HG02884 (cell line): Measurements from ENCODE around the gene DNM3.
"Not testable (repeated sequence)": the region's sequence is repeated elsewhere in the genome, so short reads cannot be mapped to it uniquely, and the experiment has no call there.

Experiments used
- ATAC-seq: cut with Tn5 transposase; IDR thresholded peaks from one replicate; pipeline ENCODE4 v1.9.1; 2021; ENCODE audit warnings: mild to moderate bottlenecking, moderate library complexity; ENCODE audit not compliant: unreplicated experiment

Gene DNM3

DNA sequence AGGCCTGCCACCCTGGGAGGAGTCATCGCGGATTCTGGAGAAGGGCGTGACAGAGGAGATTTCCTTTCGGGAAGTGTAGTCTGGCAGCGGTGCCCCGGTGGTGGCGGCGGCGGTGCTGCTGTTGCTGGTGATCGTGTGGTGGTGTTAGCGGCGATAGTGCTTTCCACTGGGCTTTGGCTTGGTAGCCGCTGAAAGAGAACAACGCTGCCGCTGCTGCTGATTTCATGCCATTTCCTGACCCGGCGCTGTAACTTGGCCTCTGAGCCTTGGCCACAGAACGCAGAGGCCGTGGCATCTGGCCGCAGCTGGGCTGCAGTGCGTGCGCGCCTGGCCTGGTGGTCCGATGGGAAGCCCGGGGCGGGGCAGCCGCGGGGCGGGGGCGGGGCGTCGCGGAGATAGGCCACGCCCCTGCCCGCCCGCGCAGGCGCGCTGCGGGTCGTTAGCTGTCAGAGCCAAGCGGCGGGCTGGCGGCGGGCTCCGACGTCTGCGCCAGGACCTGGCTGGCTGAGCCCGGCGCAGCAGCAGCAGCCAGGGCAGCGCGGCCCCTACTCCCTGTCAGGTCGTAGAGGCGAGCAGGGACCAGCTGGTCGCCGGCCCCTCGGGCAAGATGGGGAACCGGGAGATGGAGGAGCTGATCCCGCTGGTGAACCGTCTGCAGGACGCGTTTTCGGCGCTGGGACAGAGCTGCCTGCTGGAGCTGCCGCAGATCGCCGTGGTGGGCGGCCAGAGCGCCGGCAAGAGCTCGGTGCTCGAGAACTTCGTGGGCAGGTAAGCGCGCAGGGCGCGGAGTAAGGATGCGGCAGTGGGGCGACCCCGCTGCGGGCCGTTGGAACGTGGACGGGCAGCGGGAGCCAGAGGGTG lies at the start of gene DNM3:
Gene DNM3 (plus strand): TSS at position 449 of the 861 bp plus-strand sequence. CDS start 159 bp downstream, at position 608.
- ATAC-seq = peak; percentile 88

DNA sequence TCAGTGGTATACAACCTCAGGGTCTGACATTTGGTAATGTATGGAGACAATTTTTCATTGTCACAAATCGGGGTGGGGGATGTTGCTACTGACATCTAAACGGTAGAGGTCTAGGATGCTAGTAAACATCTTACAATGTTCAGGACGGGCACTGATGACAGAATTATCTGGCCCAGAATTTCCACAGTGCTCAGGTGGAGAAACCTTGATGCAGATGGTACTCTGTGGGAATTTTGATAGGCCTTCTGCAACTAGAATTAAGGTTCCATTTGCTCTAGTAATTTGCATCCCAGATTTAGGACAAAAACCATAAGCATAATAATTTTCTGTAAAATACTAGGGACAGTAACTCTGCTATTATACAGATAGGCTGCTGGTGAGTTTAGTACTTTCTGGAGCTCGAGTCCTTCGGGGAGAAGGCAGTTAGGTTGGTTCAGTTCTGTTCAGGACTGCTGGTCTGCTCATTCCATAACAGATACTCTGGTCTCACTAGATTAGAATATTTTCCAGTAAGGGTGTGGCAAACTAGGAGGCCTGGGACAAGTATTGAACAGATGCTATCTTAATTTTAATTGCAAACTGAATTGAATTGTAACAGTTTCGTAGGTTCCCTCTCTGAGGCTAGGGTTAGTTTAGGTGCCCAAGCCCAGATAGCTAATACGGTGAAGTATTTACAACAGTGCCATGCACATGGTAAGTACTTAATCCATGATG lies 48.5 kb upstream of the DNM3 start:
- ATAC-seq = no peak

DNA sequence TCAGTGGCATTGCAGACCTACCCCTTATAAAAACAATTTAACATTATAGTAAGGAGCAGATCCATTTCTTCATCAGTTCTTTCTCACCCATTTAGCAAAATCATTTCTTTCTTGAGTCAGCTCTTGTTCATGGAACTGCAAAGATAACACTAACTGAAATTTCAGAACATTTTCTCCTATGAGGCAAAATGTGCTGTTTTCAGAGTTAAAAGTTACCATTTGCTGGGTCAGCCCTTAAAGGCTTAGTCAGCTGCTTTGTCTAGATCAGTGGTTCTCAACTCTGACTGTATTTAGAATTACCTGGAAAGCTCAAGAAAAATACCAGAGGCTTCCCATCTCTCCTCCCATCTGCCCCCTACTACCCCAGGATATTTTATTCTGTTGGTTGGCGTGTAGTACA lies 47.7 kb upstream of the DNM3 start:
- no peak for ATAC-seq

DNA sequence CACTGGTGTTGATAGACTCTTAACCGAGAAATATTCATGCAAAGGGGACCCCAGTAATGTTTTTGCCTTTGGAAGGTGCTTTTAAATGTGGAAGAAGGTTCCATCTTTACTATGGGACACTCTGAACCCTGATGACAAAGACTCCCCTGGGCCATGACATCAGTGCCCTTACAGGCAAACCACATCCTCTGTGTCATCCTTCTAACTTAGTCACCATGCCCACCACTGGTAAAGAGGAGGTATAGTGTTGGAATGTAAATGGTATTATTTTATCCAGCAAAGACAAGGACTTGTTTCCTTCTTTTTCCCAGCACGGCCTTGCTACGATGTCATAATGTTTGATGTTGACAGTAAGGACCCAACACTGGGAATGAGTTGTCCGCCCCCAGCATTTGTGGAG lies 47.2 kb upstream of the DNM3 start:
- no peak for ATAC-seq

DNA sequence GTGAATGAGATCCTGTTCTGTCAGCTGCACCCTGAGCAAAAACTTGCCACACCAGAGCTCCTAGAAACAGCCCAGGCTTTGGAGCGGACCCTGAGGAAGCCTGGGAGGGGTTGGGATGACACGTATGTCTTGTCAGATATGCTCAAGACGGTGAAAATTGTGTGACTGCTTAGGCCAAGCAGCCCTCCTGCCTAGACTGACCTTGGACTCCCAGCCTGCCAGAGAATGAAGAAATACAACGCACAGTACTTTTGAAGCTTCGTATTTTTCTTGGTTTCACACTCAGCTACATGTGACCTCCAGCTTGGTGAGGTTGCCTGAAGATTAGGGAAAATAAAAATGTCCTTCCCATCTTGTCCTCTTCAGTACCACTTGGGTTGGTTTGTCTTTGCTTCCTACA lies 44.7 kb upstream of the DNM3 start:
- ATAC-seq = no peak

DNA sequence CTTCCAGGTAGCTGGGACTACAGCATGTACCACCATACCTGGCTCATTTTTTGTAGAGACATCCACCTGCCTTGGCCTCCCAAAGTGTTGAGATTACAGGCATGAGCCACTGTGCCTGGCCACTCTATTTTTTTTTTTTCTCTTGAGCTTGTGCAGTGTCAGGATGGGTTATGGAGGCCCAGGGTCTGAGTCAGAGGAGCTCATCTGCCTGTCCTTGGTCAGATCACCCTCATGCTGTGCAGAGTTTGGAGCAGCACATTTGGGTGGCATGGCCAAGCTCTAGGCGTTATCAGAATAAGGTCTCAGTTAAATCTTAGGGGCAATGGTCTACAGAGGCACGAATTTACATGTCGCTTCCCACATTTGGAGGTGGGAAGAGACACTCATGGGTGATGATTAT lies 43.0 kb upstream of the DNM3 start:
- ATAC-seq = no peak

DNA sequence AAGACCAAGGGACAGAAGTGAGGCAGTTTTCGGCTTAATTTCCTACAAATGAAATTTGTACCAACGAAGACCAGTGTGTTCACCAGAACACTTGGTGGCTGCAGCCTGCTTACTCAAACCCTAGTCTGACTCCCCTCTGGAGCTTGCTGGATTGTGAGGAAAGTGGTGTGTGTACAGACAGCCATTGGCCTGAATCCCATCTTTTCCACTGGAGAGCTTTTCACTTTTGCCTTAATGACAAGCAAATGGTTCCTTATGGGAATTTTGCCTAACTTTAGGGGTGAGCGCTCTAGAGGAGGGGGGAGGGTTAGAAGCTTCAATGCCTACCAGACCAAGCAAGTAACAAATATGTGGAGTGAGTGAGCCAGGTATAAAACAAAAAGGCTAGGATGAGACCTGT lies 42.5 kb upstream of the DNM3 start:
- ATAC-seq = no peak

DNA sequence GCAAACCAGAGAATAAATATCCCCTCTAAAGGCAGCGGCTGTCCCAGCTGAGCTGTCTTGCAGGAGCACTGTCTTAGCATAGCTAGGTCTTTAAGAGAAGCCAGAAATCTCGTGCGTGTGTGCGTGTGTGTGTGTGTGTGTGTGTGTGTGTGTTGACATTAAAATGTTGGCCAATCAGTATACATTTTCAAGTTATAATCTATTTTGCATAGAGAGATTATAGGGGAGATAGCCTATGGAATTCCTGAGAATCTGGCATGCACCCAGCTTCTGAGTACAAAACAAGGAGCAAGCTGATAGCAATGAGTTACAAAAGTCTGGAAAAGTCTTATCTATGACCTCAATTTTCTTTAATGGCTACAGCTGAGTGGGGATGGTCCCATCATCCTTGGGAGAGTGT lies 42.1 kb upstream of the DNM3 start:
- no peak for ATAC-seq

DNA sequence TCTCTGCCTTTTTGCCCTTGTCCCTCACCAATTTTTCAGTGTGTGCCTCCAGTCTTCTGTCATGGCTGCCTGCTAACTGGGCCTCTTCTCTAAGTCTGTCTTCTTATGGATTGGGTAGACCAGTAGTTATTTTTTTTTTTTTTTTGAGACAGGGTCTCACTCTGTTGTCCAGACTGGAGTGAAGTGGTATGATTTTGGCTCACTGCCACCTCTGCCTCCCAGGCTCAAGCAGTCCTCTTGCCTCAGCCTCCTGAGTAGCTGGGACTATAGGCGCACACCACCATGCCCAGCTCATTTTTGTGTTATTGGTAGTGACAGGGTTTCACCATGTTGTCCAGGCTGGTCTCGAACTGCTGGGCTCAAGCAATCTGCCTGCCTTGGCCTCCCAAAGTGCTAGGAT lies 41.6 kb upstream of the DNM3 start:
- not testable (repeated sequence) for ATAC-seq

DNA sequence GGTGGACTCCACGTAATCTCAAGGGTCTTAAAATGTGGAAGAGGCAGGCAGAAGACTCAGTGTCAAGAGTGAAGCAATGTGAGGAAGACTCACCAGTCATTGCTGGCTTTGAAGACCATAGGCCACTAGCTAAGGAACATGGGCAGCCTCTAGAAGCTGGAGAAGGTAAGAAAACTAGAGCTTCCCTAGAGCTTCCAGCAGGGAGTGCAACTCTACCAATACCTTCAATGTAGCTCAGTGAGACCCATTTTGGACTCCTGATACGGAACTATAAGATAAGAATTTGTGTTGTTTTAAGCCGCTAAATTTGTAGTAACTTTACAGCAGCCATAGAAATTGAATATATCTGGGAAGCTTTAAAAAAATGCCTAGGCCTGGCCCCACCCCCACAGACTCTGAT lies 41.0 kb upstream of the DNM3 start:
- no peak for ATAC-seq

DNA sequence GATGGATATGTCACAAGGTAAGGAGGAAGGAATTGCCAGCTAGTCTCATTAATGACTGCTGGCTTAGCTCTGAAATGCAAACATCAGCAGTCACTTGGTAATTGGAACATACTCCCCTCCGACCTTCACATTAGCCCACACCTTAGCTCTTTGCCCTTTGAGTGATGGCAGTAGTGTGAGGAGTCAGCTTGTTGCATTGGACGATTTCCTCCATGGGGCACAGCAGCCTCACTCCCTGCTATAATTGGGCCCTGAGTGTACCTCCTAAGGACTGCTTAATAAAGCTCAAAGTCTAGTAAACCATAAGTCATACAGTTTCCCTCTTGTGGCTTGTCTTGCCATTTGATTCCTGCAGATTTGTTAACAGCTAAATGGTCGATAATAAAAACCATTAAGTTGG lies 40.4 kb upstream of the DNM3 start:
- ATAC-seq = no peak

DNA sequence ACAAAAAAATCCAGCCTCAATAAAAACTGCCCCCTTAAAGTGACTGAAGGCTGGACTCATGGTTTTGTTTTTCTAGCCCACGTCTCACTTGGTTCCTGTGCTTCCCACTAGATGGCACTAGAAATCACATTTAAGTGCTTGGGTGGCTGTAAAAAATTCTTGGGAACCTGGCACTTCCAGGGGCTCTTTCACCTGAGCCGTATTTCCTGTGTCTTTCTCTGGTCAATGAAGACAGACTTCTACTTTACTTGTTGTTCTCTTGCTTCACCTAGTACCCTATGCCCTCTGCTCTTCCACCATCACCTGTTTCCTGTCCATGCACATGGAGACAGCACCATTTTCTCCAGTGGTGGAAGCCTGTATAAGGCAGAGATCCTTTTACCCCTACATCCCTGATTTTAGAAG lies 39.8 kb upstream of the DNM3 start:
- ATAC-seq = no peak

DNA sequence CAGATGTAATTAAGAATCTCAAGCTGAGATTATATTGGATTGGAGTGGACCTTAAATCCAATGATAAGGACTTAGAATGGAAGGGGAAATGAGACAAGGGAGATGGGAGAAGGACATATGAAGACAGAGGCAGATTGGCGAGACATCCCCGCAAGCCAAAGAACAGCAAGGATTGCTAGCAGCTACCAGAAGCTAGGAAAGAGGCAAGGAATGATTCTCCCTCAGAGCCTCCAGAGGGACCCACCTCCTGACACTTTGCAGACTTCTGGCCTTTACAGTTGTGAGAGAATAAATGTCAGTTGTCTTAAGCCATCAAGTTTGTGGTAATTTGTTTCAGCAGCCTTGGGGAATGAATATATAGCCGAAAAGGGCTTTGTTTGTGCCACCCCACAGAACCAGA lies 39.1 kb upstream of the DNM3 start:
- no peak for ATAC-seq

DNA sequence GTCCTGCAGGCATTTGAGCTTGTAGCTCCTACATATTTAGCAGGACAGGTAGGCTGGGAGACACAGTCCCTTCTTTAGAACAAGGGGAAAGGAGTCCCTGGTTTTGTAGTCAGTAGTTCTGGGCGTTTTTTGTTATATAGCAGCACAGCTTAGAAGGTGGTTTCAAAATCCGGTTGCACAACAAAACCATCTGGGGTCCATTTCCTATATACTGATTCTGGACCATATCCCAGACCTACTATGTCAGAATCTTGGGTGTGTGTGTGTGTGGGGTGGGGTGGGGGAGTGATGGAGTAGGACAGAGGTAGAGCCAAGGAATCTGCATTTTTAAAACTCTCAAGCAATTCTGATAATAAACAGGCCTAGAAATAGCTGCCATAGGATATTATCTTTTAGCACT lies 38.3 kb upstream of the DNM3 start:
- no peak for ATAC-seq

DNA sequence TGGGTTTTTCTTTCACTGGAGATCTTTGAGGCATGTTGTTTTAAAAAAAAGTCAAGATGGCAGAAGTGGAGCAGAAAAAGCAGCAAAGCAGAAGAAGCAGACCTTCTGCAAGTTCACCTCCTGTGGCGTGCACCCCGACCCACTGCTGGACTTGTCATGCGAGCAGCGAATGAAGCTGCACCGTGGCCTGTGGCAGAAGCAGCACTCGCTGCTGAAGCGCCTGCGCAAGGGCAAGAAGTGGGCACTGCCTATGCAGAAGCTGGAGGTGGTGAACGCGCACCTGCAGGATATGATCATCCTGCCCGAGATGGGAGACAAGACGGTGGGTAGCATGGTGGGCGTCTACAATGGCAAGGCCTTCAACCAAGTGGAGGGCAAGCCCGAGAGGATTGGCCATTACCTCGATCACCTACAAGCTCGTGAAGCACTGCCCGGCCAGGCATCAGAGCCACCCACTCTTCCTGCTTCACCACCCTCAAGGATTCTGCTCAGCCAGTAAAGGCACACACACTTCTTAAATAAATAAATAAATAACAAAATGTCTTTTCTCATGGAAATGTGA lies 37.8 kb upstream of the DNM3 start:
- no peak for ATAC-seq

DNA sequence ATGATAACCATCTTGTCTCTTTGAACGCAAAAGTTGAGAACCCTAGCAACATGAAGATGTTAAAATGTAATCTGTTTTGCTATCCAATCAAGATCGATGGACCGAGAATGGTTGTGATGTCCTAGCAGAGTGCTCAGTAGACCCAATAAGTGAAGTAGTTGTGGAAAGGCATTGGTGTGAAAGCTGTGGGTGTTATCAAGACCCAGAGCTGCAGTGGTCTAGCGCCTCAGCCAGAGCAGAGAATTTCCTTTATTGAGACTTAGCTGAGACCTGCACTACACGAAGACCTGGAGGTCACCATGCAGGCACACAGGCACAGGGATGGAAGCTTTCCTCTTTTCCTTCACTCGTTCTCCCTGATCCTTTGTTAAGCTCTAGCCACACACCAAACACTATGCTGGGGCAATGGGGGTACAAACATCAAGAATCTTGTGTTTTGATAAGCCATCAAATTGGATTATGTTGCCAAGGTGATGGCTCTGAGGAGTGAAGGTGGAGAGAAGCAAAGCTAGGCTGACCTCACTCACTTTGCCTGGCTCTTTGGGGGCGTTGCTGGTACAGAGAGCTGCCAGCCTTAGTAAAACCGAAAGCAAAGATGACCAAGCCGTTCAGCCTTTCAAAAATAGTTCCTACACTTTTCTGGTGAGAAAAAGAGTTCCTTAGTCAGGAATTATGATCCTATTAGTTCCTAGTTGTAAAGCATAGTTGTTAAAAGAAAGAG lies 35.7 kb upstream of the DNM3 start:
- ATAC-seq = peak; percentile 69

DNA sequence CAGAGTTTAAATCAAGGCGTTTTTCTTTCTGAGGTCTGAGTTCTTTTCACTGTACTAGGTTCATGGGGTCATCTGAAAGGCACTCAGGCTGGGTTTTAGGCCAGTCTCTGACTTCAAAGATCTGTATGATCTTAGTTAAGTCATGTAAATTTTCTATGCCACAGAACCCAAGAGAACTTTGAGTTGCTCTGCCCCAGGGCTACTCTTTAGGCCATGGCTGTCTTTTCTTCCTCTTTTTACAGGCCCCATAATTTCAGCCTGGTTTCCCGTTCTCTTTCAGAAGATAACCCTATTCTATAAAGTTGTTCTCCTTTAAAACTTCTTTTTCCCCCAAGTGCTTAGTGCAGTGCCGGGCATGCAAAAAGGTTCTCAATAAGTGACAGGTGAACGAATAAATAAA lies 33.7 kb upstream of the DNM3 start:
- ATAC-seq = no peak

DNA sequence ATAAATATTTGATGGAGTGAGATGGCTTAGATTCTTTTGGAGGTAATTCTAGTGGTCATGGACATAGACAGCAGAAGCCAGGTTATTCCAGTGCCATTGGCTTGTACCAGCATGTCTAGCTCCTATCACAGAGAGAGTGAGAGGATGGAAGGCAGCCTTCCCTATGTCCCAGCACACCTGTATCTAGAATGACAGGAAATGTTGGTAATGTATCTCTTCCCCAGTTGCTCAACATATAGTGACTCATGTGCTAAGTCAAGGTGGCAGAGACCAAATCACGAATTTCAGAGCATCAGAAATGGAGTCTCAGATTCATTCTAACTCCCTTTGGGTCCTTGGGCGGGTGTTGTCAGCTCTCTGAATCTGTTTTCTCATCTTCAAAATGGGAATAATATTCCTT lies 31.5 kb upstream of the DNM3 start:
- ATAC-seq = no peak

DNA sequence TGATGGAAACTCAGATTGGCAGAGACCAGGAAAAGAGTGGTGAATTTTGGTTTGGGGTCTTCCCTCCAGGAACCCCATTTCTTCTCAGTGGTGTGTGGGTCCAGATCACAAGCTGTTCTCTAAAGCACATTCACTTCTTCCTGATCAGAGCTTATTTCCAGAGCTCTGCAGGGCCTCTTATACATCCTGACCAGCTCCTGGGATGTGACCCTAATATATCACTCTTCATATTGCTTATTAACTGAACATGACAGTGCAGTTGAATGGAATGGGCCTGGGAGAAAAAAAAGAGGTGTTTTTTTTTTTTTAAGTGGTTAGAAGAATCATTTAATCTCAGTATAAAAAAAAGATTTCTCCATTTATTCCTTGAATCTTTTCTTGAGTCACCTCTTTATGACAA lies 29.6 kb upstream of the DNM3 start:
- no peak for ATAC-seq

DNA sequence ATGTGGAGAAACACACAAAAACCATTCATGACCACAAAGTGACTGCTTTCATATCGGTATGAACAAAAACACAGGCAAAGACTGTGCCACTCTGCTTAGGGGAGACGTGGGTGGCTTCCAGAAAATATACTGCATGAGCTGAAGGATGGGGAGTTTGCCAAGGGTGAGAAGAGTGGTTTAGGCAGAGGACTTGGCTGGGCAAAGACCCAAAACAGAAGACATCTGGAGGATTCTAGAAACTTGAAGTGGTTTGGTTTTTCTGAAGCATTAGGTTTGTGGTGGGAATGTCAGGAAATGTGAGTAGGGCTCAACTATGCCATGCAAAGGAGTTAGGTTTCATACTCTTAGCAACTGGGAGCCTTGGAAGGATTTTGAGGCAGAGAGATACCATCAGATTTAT lies 26.6 kb upstream of the DNM3 start:
- no peak for ATAC-seq

DNA sequence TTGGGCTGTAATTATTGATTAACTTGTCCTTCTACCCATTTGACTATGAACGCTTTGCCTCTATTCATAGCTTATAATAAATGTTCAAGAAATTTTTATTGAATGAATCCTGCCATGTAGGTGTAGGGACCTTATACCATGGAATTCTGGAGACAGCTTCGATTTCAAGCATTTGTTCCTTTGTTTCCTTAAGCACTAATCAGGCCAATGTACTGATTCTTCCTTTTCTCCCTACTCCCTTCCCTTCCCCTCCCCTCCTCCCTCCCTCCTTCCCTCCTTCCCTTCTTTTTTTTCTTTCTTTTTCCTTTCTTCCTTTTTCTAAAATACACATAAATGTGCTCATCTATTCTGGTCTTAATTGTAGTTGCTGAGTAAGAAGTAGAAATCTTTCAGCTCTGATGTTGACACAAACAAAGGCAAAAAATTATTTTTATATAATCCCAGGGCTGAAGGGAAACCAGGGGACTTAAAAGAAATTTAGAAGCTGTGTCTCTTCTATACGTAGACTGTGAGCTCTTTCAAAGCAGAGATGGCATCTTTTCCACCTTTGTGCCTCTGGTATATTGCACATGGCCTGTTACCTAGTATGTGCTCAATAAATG lies 24.9 kb upstream of the DNM3 start:
- ATAC-seq = no peak
